K562 (cell line): ENCODE results near the gene PLXNA3. TPM values are rescaled to one million over a fixed set of nuclear protein-coding genes. Genes with fewer than 3 reads are reported as not detected.

Experiments
- DMBX1 ChIP-seq: fragments of 250-450 bp; sonication (Bioruptor Pico); IDR thresholded peaks from 2 replicates; pipeline ENCODE4 v1.8.0; 2022; ENCODE audit warnings: inconsistent platforms, mild to moderate bottlenecking, moderate library complexity, borderline replicate concordance
- ETV1 ChIP-seq: fragments of 450-650 bp; conservative IDR thresholded peaks from 2 replicates; pipeline ENCODE4 v1.6.1; 2016; ENCODE audit warnings: missing genetic modification characterization, control low read depth, low read depth, missing compliant biosample characterization
- POLR2AphosphoS5 ChIP-seq: IDR thresholded peaks from 2 replicates; pipeline ENCODE4 v1.6.1; 2011; ENCODE audit warnings: mild to moderate bottlenecking, low read depth, low read length, moderate library complexity; ENCODE audit not compliant: control insufficient read depth, insufficient read depth
- SMC3 ChIP-seq: conservative IDR thresholded peaks from 2 replicates; pipeline ENCODE4 v1.6.1; 2011; ENCODE audit warnings: low read depth, low read length, improper control_type of control experiment; ENCODE audit not compliant: insufficient read depth
- ZNF507 ChIP-seq: conservative IDR thresholded peaks from 2 replicates; pipeline ENCODE4 v1.6.1; 2017; ENCODE audit warnings: missing genetic modification characterization, missing compliant biosample characterization
- polyA plus RNA-seq, 8 experiments: library from polyadenylated mRNA; depleted of rRNA in 4 of 8; stranded (reverse) in 5 of 8; unstranded in 3 of 8; fragments of >200 nt; fragmentation: Nextera tagmentation in 2 of 8; fragmentation: Illumina TruSeq in 1 of 8; extraction: Ambion mirVana in 2 of 8; extraction: Trizol in 1 of 8; gene quantifications; 2 replicates each; pipeline versions ENCODE4 v1.2.1 to v1.2.3, GENCODE V29; 2011 to 2014; ENCODE audit warnings: inconsistent platforms in 1 of 8, missing spikeins in 1 of 8
- total RNA-seq, 7 experiments: library from RNA; depleted of rRNA in 6 of 7; stranded (reverse); fragments of >200 nt in 6 of 7; fragmentation: Illumina TruSeq in 2 of 7; extraction: Trizol in 2 of 7; gene quantifications; 2 replicates each; pipeline versions ENCODE4 v1.2.1 to v1.2.3, GENCODE V29; 2011 to 2021; ENCODE audit warnings: low replicate concordance in 1 of 7
- TF ChIP-seq, protein P1 (sequence below): fragments of 250-450 bp; sonication (Bioruptor Pico); IDR thresholded peaks from 2 replicates; pipeline ENCODE4 v1.8.0; 2021; ENCODE audit warnings: moderate library complexity, mild to moderate bottlenecking, inconsistent platforms
- TF ChIP-seq, protein P2 (sequence below): fragments of 450-650 bp; IDR thresholded peaks from 2 replicates; pipeline ENCODE4 v1.6.1; 2017; ENCODE audit warnings: antibody characterized with exemption, mild to moderate bottlenecking
- TF ChIP-seq, protein P3 (sequence below), 2 experiments: fragments of 450-650 bp in 1 of 2; sonication (generic) in 1 of 2; formaldehyde crosslinking in 1 of 2; IDR thresholded peaks in 1 of 2; conservative IDR thresholded peaks in 1 of 2; 2 replicates each; pipeline versions ENCODE4 v1.6.1 to v1.8.1; 2016 to 2023; ENCODE audit warnings: mild to moderate bottlenecking in 2 of 2, moderate library complexity in 2 of 2, inconsistent platforms in 1 of 2, missing genetic modification reagents in 1 of 2

Gene PLXNA3
- total and polyA plus RNA-seq, 9 of the 15 experiments (the other 6 are each of a cell fraction or from before 2014, with no cell fraction given): 0.32 to 47.8 (median 7.5) TPM

DNA sequence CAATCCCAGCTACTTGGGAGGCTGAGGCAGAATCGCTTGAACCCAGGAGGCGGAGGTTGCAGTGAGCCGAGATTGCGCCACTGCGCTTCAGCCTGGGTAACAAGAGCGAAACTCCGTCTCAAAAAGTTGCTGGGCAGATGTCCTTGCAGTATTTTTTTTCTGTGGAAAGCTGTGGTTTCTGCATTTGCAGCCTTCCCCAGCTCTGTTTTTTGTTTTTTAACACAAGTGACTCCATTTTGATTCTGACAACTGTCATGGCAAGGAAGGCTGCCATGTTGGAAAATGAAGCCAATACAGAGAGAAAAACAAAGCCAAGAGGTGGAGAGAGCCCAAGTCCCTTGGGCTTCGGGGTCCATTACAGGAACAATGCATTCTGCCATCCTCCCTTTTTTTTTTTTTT, 44.0 kb downstream of the PLXNA3 start (continued):
- TF ChIP-seq DMBX1: 0 out of 2 replicates have a peak, but pooled peaks have one; percentile 35
- TF ChIP-seq, protein P1, sequence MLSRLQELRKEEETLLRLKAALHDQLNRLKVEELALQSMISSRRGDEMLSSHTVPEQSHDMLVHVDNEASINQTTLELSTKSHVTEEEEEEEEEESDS (CRISPR knock-in tag): no peak
- no peak for TF ChIP-seq POLR2AphosphoS5
- TF ChIP-seq, protein P2, sequence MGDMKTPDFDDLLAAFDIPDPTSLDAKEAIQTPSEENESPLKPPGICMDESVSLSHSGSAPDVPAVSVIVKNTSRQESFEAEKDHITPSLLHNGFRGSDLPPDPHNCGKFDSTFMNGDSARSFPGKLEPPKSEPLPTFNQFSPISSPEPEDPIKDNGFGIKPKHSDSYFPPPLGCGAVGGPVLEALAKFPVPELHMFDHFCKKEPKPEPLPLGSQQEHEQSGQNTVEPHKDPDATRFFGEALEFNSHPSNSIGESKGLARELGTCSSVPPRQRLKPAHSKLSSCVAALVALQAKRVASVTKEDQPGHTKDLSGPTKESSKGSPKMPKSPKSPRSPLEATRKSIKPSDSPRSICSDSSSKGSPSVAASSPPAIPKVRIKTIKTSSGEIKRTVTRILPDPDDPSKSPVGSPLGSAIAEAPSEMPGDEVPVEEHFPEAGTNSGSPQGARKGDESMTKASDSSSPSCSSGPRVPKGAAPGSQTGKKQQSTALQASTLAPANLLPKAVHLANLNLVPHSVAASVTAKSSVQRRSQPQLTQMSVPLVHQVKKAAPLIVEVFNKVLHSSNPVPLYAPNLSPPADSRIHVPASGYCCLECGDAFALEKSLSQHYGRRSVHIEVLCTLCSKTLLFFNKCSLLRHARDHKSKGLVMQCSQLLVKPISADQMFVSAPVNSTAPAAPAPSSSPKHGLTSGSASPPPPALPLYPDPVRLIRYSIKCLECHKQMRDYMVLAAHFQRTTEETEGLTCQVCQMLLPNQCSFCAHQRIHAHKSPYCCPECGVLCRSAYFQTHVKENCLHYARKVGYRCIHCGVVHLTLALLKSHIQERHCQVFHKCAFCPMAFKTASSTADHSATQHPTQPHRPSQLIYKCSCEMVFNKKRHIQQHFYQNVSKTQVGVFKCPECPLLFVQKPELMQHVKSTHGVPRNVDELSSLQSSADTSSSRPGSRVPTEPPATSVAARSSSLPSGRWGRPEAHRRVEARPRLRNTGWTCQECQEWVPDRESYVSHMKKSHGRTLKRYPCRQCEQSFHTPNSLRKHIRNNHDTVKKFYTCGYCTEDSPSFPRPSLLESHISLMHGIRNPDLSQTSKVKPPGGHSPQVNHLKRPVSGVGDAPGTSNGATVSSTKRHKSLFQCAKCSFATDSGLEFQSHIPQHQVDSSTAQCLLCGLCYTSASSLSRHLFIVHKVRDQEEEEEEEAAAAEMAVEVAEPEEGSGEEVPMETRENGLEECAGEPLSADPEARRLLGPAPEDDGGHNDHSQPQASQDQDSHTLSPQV: peak; percentile 79
- TF ChIP-seq, protein P3, sequence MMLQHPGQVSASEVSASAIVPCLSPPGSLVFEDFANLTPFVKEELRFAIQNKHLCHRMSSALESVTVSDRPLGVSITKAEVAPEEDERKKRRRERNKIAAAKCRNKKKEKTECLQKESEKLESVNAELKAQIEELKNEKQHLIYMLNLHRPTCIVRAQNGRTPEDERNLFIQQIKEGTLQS (IDR thresholded peaks at IDR 0.05): no peak
- TF ChIP-seq, protein P3 (CRISPR knock-in tag; conservative IDR thresholded peaks at IDR 0.05): no peak
- no peak for TF ChIP-seq SMC3
- no peak for TF ChIP-seq ZNF507 (tag)
- TF ChIP-seq ETV1: no peak
- TF ChIP-seq, all 486 proteins: peak for 10
